Suprapubic skin (tissue), 3 donors: ENCODE measurements around the gene GCNT1.

ENCODE experiments used
- EP300 ChIP-seq: sonication (generic); formaldehyde crosslinking; IDR thresholded peaks from one replicate; pipeline ENCODE4 v1.6.1; 2017; ENCODE audit warnings: antibody characterized with exemption
- TF ChIP-seq, protein P1 (sequence below), 2 donors: fragments of 200-600 bp in 1 of 2; fragments of 450-650 bp in 1 of 2; sonication (generic) in 1 of 2; IDR thresholded peaks; one replicate each; pipeline ENCODE4 v1.5.1; 2016 to 2019; ENCODE audit warnings: antibody characterized with exemption in 2 of 2, mild to moderate bottlenecking in 1 of 2, moderate library complexity in 1 of 2

- TF ChIP-seq, protein P1, sequence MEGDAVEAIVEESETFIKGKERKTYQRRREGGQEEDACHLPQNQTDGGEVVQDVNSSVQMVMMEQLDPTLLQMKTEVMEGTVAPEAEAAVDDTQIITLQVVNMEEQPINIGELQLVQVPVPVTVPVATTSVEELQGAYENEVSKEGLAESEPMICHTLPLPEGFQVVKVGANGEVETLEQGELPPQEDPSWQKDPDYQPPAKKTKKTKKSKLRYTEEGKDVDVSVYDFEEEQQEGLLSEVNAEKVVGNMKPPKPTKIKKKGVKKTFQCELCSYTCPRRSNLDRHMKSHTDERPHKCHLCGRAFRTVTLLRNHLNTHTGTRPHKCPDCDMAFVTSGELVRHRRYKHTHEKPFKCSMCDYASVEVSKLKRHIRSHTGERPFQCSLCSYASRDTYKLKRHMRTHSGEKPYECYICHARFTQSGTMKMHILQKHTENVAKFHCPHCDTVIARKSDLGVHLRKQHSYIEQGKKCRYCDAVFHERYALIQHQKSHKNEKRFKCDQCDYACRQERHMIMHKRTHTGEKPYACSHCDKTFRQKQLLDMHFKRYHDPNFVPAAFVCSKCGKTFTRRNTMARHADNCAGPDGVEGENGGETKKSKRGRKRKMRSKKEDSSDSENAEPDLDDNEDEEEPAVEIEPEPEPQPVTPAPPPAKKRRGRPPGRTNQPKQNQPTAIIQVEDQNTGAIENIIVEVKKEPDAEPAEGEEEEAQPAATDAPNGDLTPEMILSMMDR (IDR thresholded peaks at IDR 0.05), result no peak
- no peak for TF ChIP-seq EP300
Observed at GRCh38 chr9:76521244-76521681, 62.3 kb downstream of the GCNT1 start.
